SK-MEL-5 (cell line): Measurements from ENCODE around the gene PLPP7. TPM values are rescaled to one million over a fixed set of nuclear protein-coding genes. Genes with fewer than 3 reads are reported as not detected.
A peak's percentile ranks its signal among the peaks of the same experiment; 100 is the strongest.

ENCODE experiments used
- DNase-seq: peaks from one replicate; pipeline ENCODE4 v3.0.0-alpha.2; 2016; ENCODE audit warnings: low read depth, low spot score
- in situ Hi-C: cut with HindIII; loops from 2 replicates; pipeline ENCODE4 v1.10.0; 2016; ENCODE audit warnings: low sequenced_read_pairs, high pct_unique_total_duplicates, low pct_unique_long_range_greater_than_20kb
- total RNA-seq: library from RNA; depleted of rRNA; stranded (reverse); fragments of >200 nt; shearing (Covaris generic); gene quantifications from 2 replicates; pipeline ENCODE4 v1.2.3, GENCODE V29; 2014

Gene PLPP7
- total RNA-seq, 1 experiment from 2014 or later, result 2.0 TPM

GRCh38 chr9:131277910-131278701, 11.4 kb upstream of the PLPP7 start:
- peak; percentile 87 for DNase-seq
- in situ Hi-C loops, result no loop called here

- DNase-seq, result no peak
- in situ Hi-C loops, result no loop called here
Observed at GRCh38 chr9:131278702-131279111, 10.8 kb upstream of the PLPP7 start.

- in situ Hi-C loops, result no loop called here
Observed at GRCh38 chr9:131279196-131279862, 10.2 kb upstream of the PLPP7 start.

GRCh38 chr9:131279863-131280570, 9.5 kb upstream of the PLPP7 start:
- in situ Hi-C loops, result no loop called here
- DNase-seq, result no peak

More at GRCh38 chr9:131279196-131279862, 10.2 kb upstream of the PLPP7 start:
- no peak for DNase-seq

GRCh38 chr9:131280660-131281059, 8.9 kb upstream of the PLPP7 start:
- DNase-seq, result no peak
- in situ Hi-C loops, result no loop called here

GRCh38 chr9:131281119-131281965, 8.2 kb upstream of the PLPP7 start:
- in situ Hi-C loops, result no loop called here
- no peak for DNase-seq

GRCh38 chr9:131282175-131282574, 7.3 kb upstream of the PLPP7 start:
- DNase-seq, result no peak
- in situ Hi-C loops, result no loop called here

GRCh38 chr9:131282688-131283422, 6.7 kb upstream of the PLPP7 start:
- DNase-seq, result no peak
- in situ Hi-C loops, result no loop called here

GRCh38 chr9:131284856-131285255, 4.7 kb upstream of the PLPP7 start:
- in situ Hi-C loops, result no loop called here
- DNase-seq, result no peak

GRCh38 chr9:131287359-131287758, 2.2 kb upstream of the PLPP7 start:
- no peak for DNase-seq
- in situ Hi-C loops, result no loop called here

- in situ Hi-C loops, result no loop called here
- no peak for DNase-seq
Observed at GRCh38 chr9:131288217-131288616, 1.3 kb upstream of the PLPP7 start.

- no peak for DNase-seq
- in situ Hi-C loops, result no loop called here
Observed at GRCh38 chr9:131290036-131290766, 678 bp downstream of the PLPP7 start.

GRCh38 chr9:131290767-131291370, 1.3 kb downstream of the PLPP7 start:
- in situ Hi-C loops, result no loop called here
- no peak for DNase-seq

GRCh38 chr9:131291795-131292315, 2.3 kb downstream of the PLPP7 start:
- in situ Hi-C loops, result no loop called here
- DNase-seq, result no peak

GRCh38 chr9:131292937-131293336, 3.4 kb downstream of the PLPP7 start:
- DNase-seq, result no peak
- in situ Hi-C loops, result no loop called here

- in situ Hi-C loops, result no loop called here
- no peak for DNase-seq
Observed at GRCh38 chr9:131296460-131296859, 6.9 kb downstream of the PLPP7 start.
